NCI-H1105 (cell line): ENCODE results near the gene ELK4.

Experiments used
- DNase-seq: peaks from one replicate; lab custom pipeline; 2025; lab: John Stamatoyannopoulos, UW

ELK4 gene

GRCh38 chr1:205581321-205581980 is 50.4 kb downstream of the ELK4 start:
- no peak for DNase-seq

- no peak for DNase-seq
These were observed 51.0 kb downstream of the ELK4 start for GRCh38 chr1:205580923-205581180.

GRCh38 chr1:205580140-205580922 is 51.5 kb downstream of the ELK4 start:
- no peak for DNase-seq

GRCh38 chr1:205579711-205580110 is 52.1 kb downstream of the ELK4 start:
- no peak for DNase-seq

- no peak for DNase-seq
These were observed 52.8 kb downstream of the ELK4 start for GRCh38 chr1:205578780-205579571.

GRCh38 chr1:205577874-205578658 is 53.7 kb downstream of the ELK4 start:
- DNase-seq, result no peak

GRCh38 chr1:205576805-205577761 is 54.7 kb downstream of the ELK4 start:
- no peak for DNase-seq

GRCh38 chr1:205576011-205576410 is 55.8 kb downstream of the ELK4 start:
- DNase-seq, result no peak

GRCh38 chr1:205575294-205575885 is 56.4 kb downstream of the ELK4 start:
- no peak for DNase-seq

- DNase-seq, result no peak
These were observed 59.4 kb downstream of the ELK4 start for GRCh38 chr1:205572421-205572820.

- no peak for DNase-seq
These were observed 60.1 kb downstream of the ELK4 start for GRCh38 chr1:205571747-205572146.

GRCh38 chr1:205570796-205571537 is 60.8 kb downstream of the ELK4 start:
- DNase-seq, result no peak

GRCh38 chr1:205570173-205570501 is 61.7 kb downstream of the ELK4 start:
- DNase-seq, result no peak

- DNase-seq, result no peak
These were observed 62.2 kb downstream of the ELK4 start for GRCh38 chr1:205569411-205570172.

GRCh38 chr1:205568469-205569361 is 63.1 kb downstream of the ELK4 start:
- no peak for DNase-seq

GRCh38 chr1:205568135-205568468 is 63.7 kb downstream of the ELK4 start:
- no peak for DNase-seq

- no peak for DNase-seq
These were observed 64.1 kb downstream of the ELK4 start for GRCh38 chr1:205567716-205568115.

- DNase-seq, result no peak
These were observed 66.0 kb downstream of the ELK4 start for GRCh38 chr1:205565799-205566198.
